GM12873 (cell line): ENCODE measurements around the gene SHC1.

Source experiments
- CTCF ChIP-seq: IDR thresholded peaks from 2 replicates; pipeline ENCODE4 v1.5.1; 2012; ENCODE audit warnings: low read depth, mild to moderate bottlenecking, moderate library complexity, low read length, control low read depth; ENCODE audit not compliant: insufficient read depth; ENCODE audit errors: missing control alignments

SHC1 gene

GRCh38 chr1:154931940-154932487 is 38.5 kb downstream of the SHC1 start:
- TF ChIP-seq CTCF, result no peak

GRCh38 chr1:154926201-154926600 is 44.3 kb downstream of the SHC1 start:
- no peak for TF ChIP-seq CTCF

DNA sequence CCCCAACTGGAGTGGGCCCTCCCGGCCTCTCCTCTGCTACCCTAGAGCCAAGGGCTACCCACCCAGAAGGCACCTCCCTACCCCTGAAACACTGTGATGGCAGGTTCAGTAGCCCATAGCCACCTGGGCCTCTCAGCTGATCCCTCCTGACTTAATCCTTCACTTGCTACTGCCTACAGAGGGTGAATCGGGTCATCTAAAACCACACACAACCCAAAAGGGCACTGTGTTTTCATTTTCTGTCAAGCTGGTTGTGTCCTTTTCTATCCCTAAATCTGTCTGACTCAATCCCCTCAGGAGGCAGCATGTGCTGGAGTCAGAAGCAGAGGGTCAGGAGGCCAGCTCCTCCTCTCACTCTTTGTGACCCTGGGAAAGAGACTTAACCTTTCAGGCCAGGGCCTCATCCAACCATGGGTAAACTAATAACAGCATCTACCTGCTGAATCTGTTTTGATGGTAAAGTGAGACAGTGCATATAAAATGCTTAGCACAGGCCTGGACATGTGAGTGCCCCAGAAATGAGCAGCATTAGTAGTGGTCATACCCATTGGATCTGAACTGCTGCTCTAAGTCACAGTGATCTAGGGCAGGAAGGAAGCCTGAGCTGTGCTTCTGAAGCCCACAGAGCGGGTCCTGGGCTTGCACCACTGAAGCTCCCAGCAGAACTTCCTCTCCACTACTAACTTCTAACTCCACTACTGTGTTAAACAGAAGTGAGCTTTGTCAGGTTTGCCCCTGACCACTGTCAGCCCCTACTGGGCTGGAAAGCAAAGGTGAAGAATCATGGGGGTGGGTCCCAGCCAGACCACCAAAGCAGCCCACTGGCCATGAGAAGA is 45.0 kb downstream of the SHC1 start:
- TF ChIP-seq CTCF, result no peak

- no peak for TF ChIP-seq CTCF
These were observed 46.9 kb downstream of the SHC1 start for GRCh38 chr1:154923695-154924094.

- TF ChIP-seq CTCF, result no peak
These were observed 57.3 kb downstream of the SHC1 start for GRCh38 chr1:154913273-154913672.

DNA sequence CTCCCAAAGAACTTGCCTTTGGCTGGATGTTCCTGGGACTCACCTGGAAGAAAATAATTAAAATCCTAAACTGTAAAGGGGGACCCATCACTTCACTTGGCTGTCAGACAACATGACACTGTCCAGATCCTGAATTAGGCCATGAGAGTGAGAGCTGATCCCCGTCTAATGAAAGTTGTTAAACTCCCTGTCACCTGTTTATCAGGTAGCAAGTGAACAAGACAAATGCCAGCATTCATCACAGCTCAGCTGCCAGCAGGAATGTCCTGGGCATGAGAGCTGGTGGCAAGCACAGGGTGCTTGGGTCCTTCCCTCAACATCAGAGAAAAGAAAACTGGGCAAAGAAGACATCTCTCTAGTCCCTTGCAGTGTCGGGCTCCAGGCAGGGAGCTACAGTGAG is 57.8 kb downstream of the SHC1 start:
- no peak for TF ChIP-seq CTCF
